Mucosa of gallbladder (tissue), 1 donor: ENCODE results near the gene KANK4. TPM values are rescaled to one million over a fixed set of nuclear protein-coding genes. Genes with fewer than 3 reads are reported as not detected.

Experiments used
- DNase-seq: peaks from one replicate; pipeline ENCODE4 v3.0.0-alpha.2; 2020; ENCODE audit warnings: low spot score
- total RNA-seq: library from RNA; stranded (reverse); gene quantifications from one replicate; pipeline ENCODE4 v1.2.1, GENCODE V29; 2021
- donor health status: DM: no; HTN: no; CAD: no.

Gene KANK4
- total RNA-seq, 1 donor from 2014 or later = 0.20 TPM

- DNase-seq = no peak
Measured at GRCh38 chr1:62336995-62337705, 17.9 kb upstream of the KANK4 start.

DNA sequence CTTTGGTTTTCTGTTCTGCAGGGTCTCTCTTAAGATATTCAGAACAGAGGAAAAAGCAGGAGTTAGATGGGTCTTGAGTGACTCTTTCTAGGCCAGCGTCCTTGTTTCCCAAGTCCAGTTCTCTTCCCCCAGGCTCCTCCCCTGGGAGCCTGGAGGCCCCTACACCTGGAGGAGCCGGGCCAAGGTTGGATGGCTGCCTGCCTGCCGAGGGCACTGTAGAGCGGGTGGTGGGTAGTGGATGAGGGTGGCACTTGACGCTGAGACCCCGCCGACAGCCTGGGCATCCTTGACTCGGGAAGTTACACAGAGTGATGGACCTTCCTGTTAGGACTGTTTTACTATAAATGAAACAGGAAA lies 17.4 kb upstream of the KANK4 start:
- DNase-seq = no peak

DNA sequence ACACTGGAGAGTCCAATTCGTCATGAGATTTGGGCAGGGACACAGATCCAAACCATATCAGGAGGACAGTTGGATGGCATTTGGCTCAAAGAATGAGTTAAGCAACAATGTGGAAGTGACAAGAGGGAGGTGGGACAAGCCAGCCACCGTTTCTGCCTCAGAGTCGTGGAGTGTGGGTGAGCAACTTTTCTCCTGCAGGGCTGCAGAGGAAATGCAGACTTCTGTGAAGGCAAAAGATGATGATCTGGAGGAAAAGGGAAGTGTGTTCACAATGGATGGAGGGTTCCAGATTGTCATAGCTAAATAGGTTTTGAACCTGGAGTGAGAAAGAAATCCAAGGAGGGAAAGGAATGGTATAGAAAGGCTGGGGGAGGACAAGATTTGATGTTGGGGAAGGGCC lies 16.4 kb upstream of the KANK4 start:
- no peak for DNase-seq

DNA sequence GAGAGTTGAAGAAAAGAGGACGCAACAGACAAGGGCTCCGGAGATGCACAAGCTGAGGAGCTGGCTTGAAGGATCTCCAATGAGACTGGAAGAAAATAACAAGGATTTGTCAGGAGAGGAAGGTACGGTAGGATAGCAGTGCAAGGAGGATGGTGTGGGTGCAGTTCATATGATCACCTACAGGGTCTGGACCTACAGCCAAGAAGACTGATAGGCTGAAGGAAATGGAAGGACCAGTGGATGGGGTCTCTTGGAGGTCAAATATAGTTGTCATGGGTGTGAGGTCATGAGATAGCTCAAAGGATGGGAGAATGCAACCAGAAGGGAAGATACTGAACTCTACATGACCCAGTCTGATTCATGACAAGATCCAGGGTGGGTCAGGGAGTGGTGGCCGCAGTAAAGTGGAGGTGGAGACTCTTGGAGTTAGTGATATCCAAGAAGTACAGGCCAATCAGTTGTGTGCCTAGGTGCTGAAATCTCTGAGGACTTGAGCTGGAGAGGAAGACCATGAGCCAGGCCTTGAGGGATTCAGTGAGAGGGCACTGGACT lies 15.3 kb upstream of the KANK4 start:
- DNase-seq = no peak

DNA sequence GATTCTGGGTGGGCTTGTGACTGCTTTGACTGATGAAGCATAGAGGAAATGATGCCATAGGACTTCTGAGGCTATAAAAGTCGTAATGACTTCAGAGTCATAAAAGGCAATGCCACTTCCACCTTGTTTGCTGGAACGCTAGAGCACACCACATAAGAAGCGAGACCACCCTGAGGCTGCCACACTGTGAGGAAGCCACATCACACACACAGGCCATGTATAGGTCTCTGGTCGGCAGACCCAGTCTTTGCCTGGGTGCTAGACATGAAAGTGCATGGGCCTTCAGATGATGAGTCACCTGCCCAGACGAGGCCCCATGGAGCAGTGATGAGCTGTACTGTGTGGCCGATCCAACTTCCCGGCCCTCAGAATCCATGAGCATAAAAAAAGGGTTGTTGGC lies 14.2 kb upstream of the KANK4 start:
- DNase-seq = no peak

DNA sequence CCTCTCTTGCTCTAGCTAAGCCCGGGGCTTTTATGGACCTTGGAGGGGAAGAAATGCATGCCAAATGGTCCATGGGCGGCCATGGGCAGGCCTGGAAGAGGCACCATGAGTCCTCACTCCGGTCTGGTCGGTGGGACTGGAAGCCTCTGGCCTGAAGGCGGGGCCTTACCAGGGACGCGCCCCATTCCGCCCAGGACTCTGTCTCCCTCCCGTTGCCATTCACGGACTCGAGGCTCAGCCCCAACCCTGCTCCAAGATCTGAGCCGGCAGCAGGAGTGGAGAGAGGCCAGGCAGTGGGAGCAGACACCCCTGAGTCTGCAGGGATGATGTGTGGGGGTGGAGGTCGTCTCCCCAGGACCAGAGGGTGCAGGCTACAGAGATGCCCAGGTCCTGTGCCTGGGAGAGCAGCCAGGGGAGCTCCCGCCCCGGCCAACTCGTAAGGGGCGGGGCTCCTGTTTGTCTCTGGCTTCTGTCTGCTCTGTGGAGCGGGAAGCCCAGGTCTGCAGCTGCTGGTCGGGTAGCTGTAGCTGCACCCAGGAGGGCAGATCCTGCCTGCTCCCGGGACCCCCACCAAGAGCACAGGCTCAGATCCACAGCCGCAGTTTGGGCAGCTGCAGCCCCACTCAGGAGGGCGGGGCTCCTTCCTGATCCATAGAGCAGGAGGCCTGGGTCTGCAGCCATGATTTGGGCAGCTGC lies 8.3 kb upstream of the KANK4 start:
- no peak for DNase-seq

DNA sequence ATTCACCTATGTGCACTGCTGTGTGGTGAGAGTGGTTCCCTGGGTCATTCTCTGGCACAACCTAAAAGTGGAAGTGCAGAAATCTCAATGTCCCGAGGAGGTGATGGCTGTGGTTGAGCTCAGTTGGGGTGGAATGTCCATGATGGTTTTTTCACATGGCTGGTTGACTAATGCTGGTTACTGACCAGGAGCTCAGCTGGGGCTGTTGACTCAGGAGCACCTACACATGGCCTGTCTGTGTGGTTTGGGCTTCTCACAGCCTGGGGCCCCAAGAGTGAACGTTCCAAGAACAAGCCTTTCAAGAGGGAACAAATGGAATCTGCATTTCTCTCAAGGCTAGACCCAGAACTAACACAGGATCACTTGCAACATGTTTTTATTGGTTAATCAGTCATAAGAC lies 6.4 kb upstream of the KANK4 start:
- DNase-seq = no peak

GRCh38 chr1:62325081-62325480 lies 5.8 kb upstream of the KANK4 start:
- no peak for DNase-seq

DNA sequence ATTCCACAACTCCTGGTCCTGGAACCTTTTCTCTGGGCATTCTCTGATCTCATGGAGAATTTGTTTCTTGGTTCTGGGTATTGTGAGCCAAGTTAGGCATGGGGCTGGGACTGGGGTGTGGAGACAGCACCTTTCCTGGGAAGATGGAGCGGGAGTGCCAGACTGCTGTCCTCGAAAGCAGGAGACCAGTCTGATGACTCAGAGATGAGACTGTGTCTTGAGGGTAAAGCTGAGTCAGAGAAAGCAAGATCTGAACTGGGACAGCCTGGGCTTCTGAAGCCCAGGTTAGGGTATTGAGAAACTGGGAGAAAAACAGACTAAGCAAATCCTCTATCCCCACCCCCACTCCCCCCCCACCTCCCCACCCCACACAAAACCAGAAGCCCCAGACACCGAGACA lies 2.2 kb upstream of the KANK4 start:
- no peak for DNase-seq

- DNase-seq = no peak
Measured at GRCh38 chr1:62318320-62318755, 896 bp downstream of the KANK4 start.

DNA sequence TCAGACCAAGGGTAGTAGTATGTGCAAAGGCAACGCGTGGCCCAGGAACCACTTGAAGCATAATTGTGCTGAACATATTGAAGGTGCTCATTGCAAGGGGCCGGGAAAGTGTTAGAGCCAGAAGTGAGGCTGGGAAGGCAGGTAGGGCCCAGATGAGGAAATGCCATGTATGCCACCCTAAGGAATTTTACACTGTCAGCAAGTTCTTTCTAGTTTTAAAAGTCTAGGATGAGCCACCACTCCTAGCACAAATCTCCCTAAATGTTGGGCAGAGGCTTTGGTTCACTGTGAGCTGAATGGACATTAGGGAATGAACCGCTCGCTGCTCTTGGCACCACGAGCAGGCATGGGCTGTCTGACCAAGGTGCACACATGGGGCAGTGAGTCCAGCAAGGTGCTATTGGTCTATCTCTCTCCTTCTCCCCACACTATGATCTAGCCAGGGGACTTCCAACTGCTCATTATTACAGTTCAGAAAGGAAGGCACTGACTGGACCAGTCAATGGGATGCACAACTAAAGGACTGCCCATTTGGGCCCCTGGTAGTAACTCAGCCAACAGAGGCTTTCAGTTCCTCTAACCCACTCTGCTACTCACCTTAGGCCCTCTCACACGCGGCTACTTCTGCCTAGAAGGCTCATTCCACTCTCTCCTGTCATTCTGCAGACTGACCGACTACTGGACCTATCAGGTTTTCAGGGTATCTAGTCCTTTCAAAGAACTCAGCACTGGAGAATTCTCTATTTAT lies 2.0 kb downstream of the KANK4 start:
- no peak for DNase-seq

DNA sequence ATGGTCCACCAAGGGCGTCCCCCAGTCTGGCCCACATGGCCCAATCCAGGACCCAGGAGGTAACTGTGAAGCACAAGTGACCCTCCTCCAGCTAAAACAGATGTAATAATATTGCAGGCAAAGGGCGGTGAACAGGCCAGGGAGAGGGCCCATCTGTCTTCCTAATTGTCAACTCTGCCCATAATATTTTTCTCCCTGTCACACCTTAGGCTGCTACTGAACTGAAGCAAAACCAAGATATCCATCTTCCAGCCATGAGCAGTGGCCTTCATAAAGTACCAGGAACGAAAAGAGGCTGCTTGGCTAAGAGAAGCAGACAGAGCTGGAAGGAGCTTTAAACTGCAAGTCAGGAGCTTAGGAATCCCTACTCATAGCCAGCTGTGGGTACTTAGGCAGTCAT lies 3.1 kb downstream of the KANK4 start:
- DNase-seq = no peak

- DNase-seq = no peak
Measured at GRCh38 chr1:62315387-62315786, 3.8 kb downstream of the KANK4 start.

GRCh38 chr1:62314454-62315350 lies 4.5 kb downstream of the KANK4 start:
- DNase-seq = no peak

DNA sequence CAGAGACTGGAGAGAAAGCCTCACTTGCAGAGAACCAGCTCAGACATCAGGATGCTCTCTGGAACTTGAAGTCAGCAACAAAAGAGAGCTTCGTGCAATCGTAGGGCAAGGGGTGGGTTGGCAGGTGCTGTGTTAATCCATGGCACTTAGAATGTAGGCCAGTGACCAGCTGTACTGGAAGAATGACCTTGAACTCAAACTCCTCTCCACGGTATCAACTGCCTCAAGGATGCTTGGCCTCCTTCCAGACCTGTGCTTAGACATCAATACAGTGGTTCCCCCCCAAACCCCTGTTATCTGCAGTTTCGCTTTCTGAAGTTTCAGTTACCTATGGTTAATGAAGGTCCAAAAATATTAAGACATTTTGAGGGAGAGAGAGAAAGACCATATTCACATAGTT lies 6.5 kb downstream of the KANK4 start:
- no peak for DNase-seq

- no peak for DNase-seq
Measured at GRCh38 chr1:62311473-62311943, 7.7 kb downstream of the KANK4 start.

GRCh38 chr1:62309906-62310305 lies 9.3 kb downstream of the KANK4 start:
- no peak for DNase-seq

- no peak for DNase-seq
Measured at GRCh38 chr1:62308606-62309005, 10.6 kb downstream of the KANK4 start.

DNA sequence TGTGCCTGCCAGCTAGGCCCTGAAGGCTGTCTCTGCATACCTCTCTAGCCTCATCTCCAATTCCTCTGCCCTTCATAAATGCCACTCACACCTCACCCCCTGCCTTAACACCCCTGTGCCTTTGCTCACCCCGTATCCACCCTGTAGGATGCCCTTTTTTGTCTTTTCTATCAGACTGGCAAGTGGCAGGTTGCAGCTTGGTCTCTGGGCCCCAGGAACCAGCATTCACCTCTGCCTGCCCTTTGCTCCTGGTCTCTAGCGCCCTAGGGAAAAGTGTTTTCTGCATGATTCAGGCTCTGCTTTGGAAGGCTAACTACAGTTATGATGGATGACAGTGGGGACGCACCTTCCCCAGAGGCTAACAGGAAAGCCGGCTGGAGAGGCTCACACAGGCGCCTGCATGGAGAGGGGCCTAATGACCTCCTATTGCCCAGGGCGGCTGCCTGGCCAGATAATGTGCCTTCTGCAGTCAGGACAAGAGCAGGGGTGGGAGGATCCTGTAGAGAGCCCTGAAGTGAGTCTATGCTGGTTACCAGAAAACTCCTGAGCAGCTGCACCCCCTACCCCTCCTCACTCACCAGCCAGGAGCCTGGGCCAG lies 11.2 kb downstream of the KANK4 start:
- DNase-seq = no peak

GRCh38 chr1:62307446-62307845 lies 11.8 kb downstream of the KANK4 start:
- no peak for DNase-seq

DNA sequence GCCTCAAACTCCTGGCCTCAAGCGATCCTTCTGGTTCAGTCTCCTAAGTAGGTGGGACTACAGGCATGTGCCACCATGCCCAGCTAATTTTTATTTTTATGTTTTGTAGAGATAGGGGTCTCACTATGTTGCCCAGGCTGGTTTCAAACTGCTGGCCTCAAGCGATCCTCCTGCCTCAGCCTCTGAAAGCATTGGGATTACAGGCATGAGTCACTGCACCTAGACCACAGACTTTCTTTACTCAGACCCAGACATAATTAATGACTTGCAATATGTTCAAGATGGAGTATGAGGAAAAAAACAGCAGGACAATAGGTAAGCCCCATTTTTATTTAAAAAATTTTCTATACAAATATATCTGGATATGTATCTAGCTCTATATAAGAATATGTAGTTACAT lies 13.2 kb downstream of the KANK4 start:
- DNase-seq = no peak
